Neural cell (in vitro differentiated cells): Measurements from ENCODE around the gene PAK3. TPM values are rescaled to one million over a fixed set of nuclear protein-coding genes. Genes with fewer than 3 reads are reported as not detected.

Experiments used
- H2AFZ ChIP-seq: fragments of 200-600, 300-800 bp; sonication (generic), shearing (Covaris generic); 2 replicates; pipeline ENCODE4 v1.6.0; 2014; ENCODE audit warnings: low read depth, mild to moderate bottlenecking, antibody characterized with exemption, low read length, moderate library complexity
- H3F3A ChIP-seq: fragments of 200-600 bp; shearing (Covaris generic); 2 replicates; pipeline ENCODE4 v1.6.1; 2016; ENCODE audit warnings: mild to moderate bottlenecking, moderate library complexity, mixed read lengths, antibody characterized with exemption, low read length; ENCODE audit not compliant: insufficient read depth, poor library complexity, severe bottlenecking
- H3K27ac ChIP-seq: fragments of 200-600, 300-800 bp; sonication (generic), shearing (Covaris generic); 2 replicates; pipeline ENCODE4 v1.5.1; 2014; ENCODE audit warnings: mild to moderate bottlenecking, low read length, moderate library complexity
- H3K27me3 ChIP-seq: fragments of 300-800, 200-600 bp; sonication (generic), shearing (Covaris generic); 2 replicates; pipeline ENCODE4 v1.6.0; 2014; ENCODE audit warnings: mild to moderate bottlenecking, low read depth, low read length, moderate library complexity; ENCODE audit not compliant: insufficient read depth
- H3K36me3 ChIP-seq: fragments of 300-800, 200-600 bp; sonication (generic), shearing (Covaris generic); 2 replicates; pipeline ENCODE4 v1.5.1; 2014; ENCODE audit warnings: mild to moderate bottlenecking, antibody characterized with exemption, low read length, moderate library complexity; ENCODE audit not compliant: insufficient read depth
- H3K4me2 ChIP-seq: fragments of 300-800, 200-600 bp; sonication (generic), shearing (Covaris generic); 2 replicates; pipeline ENCODE4 v1.6.0; 2014; ENCODE audit warnings: mild to moderate bottlenecking, low read length
- H3K4me3 ChIP-seq: fragments of 300-800, 200-600 bp; sonication (generic), shearing (Covaris generic); 2 replicates; pipeline ENCODE4 v1.5.1; 2014; ENCODE audit warnings: mild to moderate bottlenecking, low read length, moderate library complexity
- H3K79me2 ChIP-seq: fragments of 200-600 bp; shearing (Covaris generic); replicated peaks from 2 replicates; pipeline ENCODE4 v1.6.0; 2014; ENCODE audit warnings: mild to moderate bottlenecking, low read length, moderate library complexity; ENCODE audit not compliant: insufficient read depth
- H3K9ac ChIP-seq: fragments of 300-800, 200-600 bp; sonication (generic), shearing (Covaris generic); 2 replicates; pipeline ENCODE4 v1.6.1; 2016; ENCODE audit warnings: mild to moderate bottlenecking, low read length, mixed read lengths
- H3K9me2 ChIP-seq: fragments of 200-600 bp; shearing (Covaris generic); 2 replicates; pipeline ENCODE4 v1.6.1; 2016; ENCODE audit warnings: mild to moderate bottlenecking, low read length, mixed read lengths; ENCODE audit not compliant: insufficient read depth
- H3K9me3 ChIP-seq: fragments of 200-600, 300-800 bp; sonication (generic), shearing (Covaris generic); 2 replicates; pipeline ENCODE4 v1.6.1; 2016; ENCODE audit warnings: mild to moderate bottlenecking, mixed run types, low read length, moderate library complexity, mixed read lengths
- H4K20me1 ChIP-seq: fragments of 200-600 bp; shearing (Covaris generic); 2 replicates; pipeline ENCODE4 v1.6.1; 2016; ENCODE audit warnings: mild to moderate bottlenecking, mixed run types; ENCODE audit not compliant: insufficient read depth
- EP300 ChIP-seq: fragments of 450-650 bp; conservative IDR thresholded peaks from 2 replicates; pipeline ENCODE4 v1.6.1; 2014; ENCODE audit warnings: antibody characterized with exemption, mild to moderate bottlenecking, moderate library complexity; ENCODE audit not compliant: poor library complexity, severe bottlenecking
- EZH2 ChIP-seq: fragments of 200-600, 300-800 bp; shearing (Covaris generic), sonication (generic); IDR thresholded peaks from 2 replicates; pipeline ENCODE4 v1.6.1; 2014; ENCODE audit warnings: antibody characterized with exemption, low read length, borderline replicate concordance, mild to moderate bottlenecking; ENCODE audit not compliant: insufficient read depth, poor library complexity, severe bottlenecking
- MXI1 ChIP-seq: fragments of 450-650 bp; conservative IDR thresholded peaks from 2 replicates; pipeline ENCODE4 v1.6.1; 2014; ENCODE audit warnings: antibody characterized with exemption, mild to moderate bottlenecking; ENCODE audit not compliant: poor library complexity, severe bottlenecking
- POLR2AphosphoS5 ChIP-seq: IDR thresholded peaks from 2 replicates; pipeline ENCODE4 v1.6.1; 2012
- RAD21 ChIP-seq: fragments of 450-650 bp; conservative IDR thresholded peaks from 2 replicates; pipeline ENCODE4 v1.6.1; 2014; ENCODE audit warnings: antibody characterized with exemption, mild to moderate bottlenecking, moderate library complexity
- SMC3 ChIP-seq: fragments of 450-650 bp; conservative IDR thresholded peaks from 2 replicates; pipeline ENCODE4 v1.6.1; 2014; ENCODE audit warnings: antibody characterized with exemption, mild to moderate bottlenecking, moderate library complexity; ENCODE audit not compliant: poor library complexity
- TAF1 ChIP-seq: IDR thresholded peaks from 2 replicates; pipeline ENCODE4 v1.6.1; 2012; ENCODE audit warnings: low read depth
- polyA plus RNA-seq: library from polyadenylated mRNA; depleted of rRNA; stranded (reverse); fragments of >200 nt; gene quantifications from 2 replicates; pipeline ENCODE4 v1.2.3, GENCODE V29; 2014
- TF ChIP-seq, protein P1 (sequence below): IDR thresholded peaks from 2 replicates; pipeline ENCODE4 v1.6.1; 2012; ENCODE audit warnings: borderline replicate concordance
- TF ChIP-seq, protein P2 (sequence below): fragments of 450-650 bp; IDR thresholded peaks from 2 replicates; pipeline ENCODE4 v1.5.1; 2014; ENCODE audit warnings: antibody characterized with exemption, mild to moderate bottlenecking, moderate library complexity; ENCODE audit not compliant: poor library complexity, severe bottlenecking

PAK3 gene
- polyA plus RNA-seq, 1 donor from 2014 or later: 92.4 TPM

DNA sequence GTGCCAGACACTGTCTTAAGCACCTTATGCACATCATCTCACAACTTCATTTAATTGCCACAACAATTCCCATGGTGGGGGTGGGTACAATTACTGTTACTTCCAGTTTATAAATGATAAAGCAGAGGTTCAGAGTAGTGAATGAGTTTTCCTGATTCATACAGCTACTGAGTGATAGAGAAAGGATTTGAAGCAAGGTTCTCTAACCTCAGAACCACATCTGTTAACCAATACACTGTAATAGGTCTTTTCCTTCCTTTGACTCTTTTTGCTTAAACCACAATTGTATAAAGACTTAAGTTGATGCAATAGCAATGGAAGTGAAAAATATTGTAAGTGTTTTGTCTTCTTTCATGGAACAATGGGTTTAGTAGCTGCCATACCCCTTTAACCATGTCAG is 43.5 kb upstream of the PAK3 start:
- Histone ChIP-seq H4K20me1 (no peaks in the 10 kb centered on the region), H3K36me3 (no peaks in the 10 kb centered on the region), H3K79me2 (no peaks in the 10 kb centered on the region), H3K27me3 (no peaks in the 10 kb centered on the region), H3F3A (no peaks in the 10 kb centered on the region), H2AFZ (no peak overlapping the region), H3K4me3 (no peak overlapping the region), H3K4me2 (no peak overlapping the region), H3K9me2 (no peaks in the 10 kb centered on the region), H3K9ac (no peak overlapping the region), H3K27ac (no peak overlapping the region), H3K9me3 (no peaks in the 10 kb centered on the region)
- TF ChIP-seq EP300 (no peak), TAF1 (no peak), SMC3 (no peak), MXI1 (no peak), POLR2AphosphoS5 (no peak), EZH2 (no peak), RAD21 (no peak)
- TF ChIP-seq, protein P1, sequence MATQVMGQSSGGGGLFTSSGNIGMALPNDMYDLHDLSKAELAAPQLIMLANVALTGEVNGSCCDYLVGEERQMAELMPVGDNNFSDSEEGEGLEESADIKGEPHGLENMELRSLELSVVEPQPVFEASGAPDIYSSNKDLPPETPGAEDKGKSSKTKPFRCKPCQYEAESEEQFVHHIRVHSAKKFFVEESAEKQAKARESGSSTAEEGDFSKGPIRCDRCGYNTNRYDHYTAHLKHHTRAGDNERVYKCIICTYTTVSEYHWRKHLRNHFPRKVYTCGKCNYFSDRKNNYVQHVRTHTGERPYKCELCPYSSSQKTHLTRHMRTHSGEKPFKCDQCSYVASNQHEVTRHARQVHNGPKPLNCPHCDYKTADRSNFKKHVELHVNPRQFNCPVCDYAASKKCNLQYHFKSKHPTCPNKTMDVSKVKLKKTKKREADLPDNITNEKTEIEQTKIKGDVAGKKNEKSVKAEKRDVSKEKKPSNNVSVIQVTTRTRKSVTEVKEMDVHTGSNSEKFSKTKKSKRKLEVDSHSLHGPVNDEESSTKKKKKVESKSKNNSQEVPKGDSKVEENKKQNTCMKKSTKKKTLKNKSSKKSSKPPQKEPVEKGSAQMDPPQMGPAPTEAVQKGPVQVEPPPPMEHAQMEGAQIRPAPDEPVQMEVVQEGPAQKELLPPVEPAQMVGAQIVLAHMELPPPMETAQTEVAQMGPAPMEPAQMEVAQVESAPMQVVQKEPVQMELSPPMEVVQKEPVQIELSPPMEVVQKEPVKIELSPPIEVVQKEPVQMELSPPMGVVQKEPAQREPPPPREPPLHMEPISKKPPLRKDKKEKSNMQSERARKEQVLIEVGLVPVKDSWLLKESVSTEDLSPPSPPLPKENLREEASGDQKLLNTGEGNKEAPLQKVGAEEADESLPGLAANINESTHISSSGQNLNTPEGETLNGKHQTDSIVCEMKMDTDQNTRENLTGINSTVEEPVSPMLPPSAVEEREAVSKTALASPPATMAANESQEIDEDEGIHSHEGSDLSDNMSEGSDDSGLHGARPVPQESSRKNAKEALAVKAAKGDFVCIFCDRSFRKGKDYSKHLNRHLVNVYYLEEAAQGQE: no peak
- TF ChIP-seq, protein P2, sequence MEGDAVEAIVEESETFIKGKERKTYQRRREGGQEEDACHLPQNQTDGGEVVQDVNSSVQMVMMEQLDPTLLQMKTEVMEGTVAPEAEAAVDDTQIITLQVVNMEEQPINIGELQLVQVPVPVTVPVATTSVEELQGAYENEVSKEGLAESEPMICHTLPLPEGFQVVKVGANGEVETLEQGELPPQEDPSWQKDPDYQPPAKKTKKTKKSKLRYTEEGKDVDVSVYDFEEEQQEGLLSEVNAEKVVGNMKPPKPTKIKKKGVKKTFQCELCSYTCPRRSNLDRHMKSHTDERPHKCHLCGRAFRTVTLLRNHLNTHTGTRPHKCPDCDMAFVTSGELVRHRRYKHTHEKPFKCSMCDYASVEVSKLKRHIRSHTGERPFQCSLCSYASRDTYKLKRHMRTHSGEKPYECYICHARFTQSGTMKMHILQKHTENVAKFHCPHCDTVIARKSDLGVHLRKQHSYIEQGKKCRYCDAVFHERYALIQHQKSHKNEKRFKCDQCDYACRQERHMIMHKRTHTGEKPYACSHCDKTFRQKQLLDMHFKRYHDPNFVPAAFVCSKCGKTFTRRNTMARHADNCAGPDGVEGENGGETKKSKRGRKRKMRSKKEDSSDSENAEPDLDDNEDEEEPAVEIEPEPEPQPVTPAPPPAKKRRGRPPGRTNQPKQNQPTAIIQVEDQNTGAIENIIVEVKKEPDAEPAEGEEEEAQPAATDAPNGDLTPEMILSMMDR: no peak

DNA sequence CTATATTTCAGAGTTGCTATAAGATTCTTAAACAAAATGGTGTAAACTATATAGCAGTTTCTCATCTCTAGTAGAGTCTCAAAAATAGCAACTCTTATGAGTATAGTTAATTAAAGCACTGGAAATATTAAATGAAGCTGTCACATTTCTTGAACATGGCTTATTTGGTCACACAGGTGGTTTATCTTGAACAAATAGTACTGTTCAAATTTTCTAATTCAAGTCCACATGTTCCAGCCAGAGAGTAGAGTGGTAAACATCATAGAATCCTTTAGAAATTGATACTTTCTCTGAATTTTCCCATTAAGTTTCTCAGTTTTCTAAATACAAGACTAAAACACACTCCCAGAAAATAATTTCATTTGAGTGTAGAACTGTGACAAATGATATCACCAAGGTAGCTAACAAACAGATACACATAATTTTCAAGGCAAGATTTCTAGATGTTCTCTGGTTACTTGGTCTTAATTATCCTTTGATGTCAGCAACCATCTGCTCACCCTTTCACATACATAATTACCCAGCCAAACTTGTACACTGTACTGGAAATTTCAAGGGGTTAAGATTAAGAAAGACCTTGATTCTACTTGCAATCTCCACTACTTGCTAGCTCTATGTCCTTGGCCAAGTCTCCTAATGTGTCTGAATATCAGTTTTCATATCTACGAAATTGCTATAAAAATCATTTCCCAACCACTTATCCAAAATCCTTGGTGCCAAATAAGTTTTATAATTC is 24.3 kb upstream of the PAK3 start:
- Histone ChIP-seq H3K9me2 (no peaks in the 10 kb centered on the region), H3F3A (no peaks in the 10 kb centered on the region), H3K9me3 (no peaks in the 10 kb centered on the region), H3K4me3 (no peak overlapping the region), H3K36me3 (no peaks in the 10 kb centered on the region), H3K27me3 (no peaks in the 10 kb centered on the region), H3K4me2 (no peak overlapping the region), H2AFZ (no peak overlapping the region), H3K9ac (no peak overlapping the region), H4K20me1 (no peaks in the 10 kb centered on the region), H3K79me2 (no peaks in the 10 kb centered on the region), H3K27ac (no peak overlapping the region)
- TF ChIP-seq TAF1 (no peak), MXI1 (no peak), RAD21 (no peak), EZH2 (no peak), EP300 (no peak), SMC3 (no peak), POLR2AphosphoS5 (no peak)
- TF ChIP-seq, protein P2: no peak
- TF ChIP-seq, protein P1: no peak
